ENCODE measurements around the gene KY. TPM values are rescaled to one million over a fixed set of nuclear protein-coding genes. Genes with fewer than 3 reads are reported as not detected.
"Not testable (repeated sequence)": the region's sequence is repeated elsewhere in the genome, so short reads cannot be mapped to it uniquely, and the experiment has no call there.

Gene KY
- polyA plus RNA-seq, 3 donors from 2014 or later: not detected

- peaks cover 0 to 5% (median 0%) of the 10 kb centered on the region in 6 donors for H3K9me3 Mint-ChIP-seq
- peaks cover 0 to 3% (median 2%) of the 10 kb centered on the region in 3 donors for H3K27me3 Mint-ChIP-seq (ENCODE audit: low read depth in 3 of 3)
- H3K4me1 Mint-ChIP-seq: peaks cover 0 to 6% of the 10 kb centered on the region in 2 donors
- peaks cover 0 to 11% (median 5%) of the 10 kb centered on the region in 3 donors for H3K36me3 Mint-ChIP-seq
- DNase-seq: no peak
- H3K27ac Mint-ChIP-seq: no peak overlapping the region
- no peak overlapping the region for H3K4me3 Mint-ChIP-seq
Observed at GRCh38 chr3:134576831-134577230, 74.0 kb downstream of the KY start.

- Mint-ChIP-seq H3K4me1 (peaks cover 0 to 6% of the 10 kb centered on the region in 2 donors), H3K27ac (no peak overlapping the region), H3K27me3 (ENCODE audit: low read depth in 3 of 3) (peaks cover 0 to 3% (median 2%) of the 10 kb centered on the region in 3 donors), H3K4me3 (no peak overlapping the region), H3K9me3 (peaks cover 0 to 5% (median 0%) of the 10 kb centered on the region in 6 donors), H3K36me3 (peaks cover 0 to 11% (median 5%) of the 10 kb centered on the region in 3 donors)
- DNase-seq: no peak
Observed at GRCh38 chr3:134576426-134576825, 74.4 kb downstream of the KY start.

GRCh38 chr3:134569899-134570298 lies 80.9 kb downstream of the KY start:
- H3K27me3 Mint-ChIP-seq (ENCODE audit: low read depth in 3 of 3); H3K4me3 Mint-ChIP-seq; DNase-seq; H3K4me1 Mint-ChIP-seq; H3K27ac Mint-ChIP-seq; H3K36me3 Mint-ChIP-seq; H3K9me3 Mint-ChIP-seq: not testable (repeated sequence)

- Mint-ChIP-seq H3K4me1 (no peaks in the 10 kb centered on the region), H3K36me3 (peaks cover 6 to 11% (median 7%) of the 10 kb centered on the region in 3 donors), H3K9me3 (peaks cover 0 to 6% (median under 1%) of the 10 kb centered on the region in 6 donors), H3K27ac (no peak overlapping the region), H3K4me3 (no peak overlapping the region), H3K27me3 (ENCODE audit: low read depth in 3 of 3) (peaks cover 0 to 2% (median 0%) of the 10 kb centered on the region in 3 donors)
- no peak for DNase-seq
Observed at GRCh38 chr3:134568790-134569189, 82.0 kb downstream of the KY start.

- no peak for DNase-seq
- peaks cover 0 to 4% (median 0%) of the 10 kb centered on the region in 3 donors for H3K27me3 Mint-ChIP-seq (ENCODE audit: low read depth in 3 of 3)
- H3K36me3 Mint-ChIP-seq: peaks cover 10 to 19% (median 14%) of the 10 kb centered on the region in 3 donors
- H3K9me3 Mint-ChIP-seq: peaks cover 0 to 6% (median under 1%) of the 10 kb centered on the region in 6 donors
- H3K4me3 Mint-ChIP-seq: no peak overlapping the region
- no peak overlapping the region for H3K27ac Mint-ChIP-seq
- H3K4me1 Mint-ChIP-seq: no peaks in the 10 kb centered on the region
Observed at GRCh38 chr3:134567605-134568004, 83.2 kb downstream of the KY start.

- no peak overlapping the region for H3K27ac Mint-ChIP-seq
- peaks cover 21 to 41% (median 38%) of the 10 kb centered on the region in 3 donors for H3K36me3 Mint-ChIP-seq
- no peak for DNase-seq
- no peaks in the 10 kb centered on the region for H3K4me1 Mint-ChIP-seq
- no peak overlapping the region for H3K4me3 Mint-ChIP-seq
- peaks cover 0 to 3% (median 0%) of the 10 kb centered on the region in 3 donors for H3K27me3 Mint-ChIP-seq (ENCODE audit: low read depth in 3 of 3)
- H3K9me3 Mint-ChIP-seq: peaks cover 0 to 3% (median 0%) of the 10 kb centered on the region in 6 donors
Observed at GRCh38 chr3:134564991-134565390, 85.8 kb downstream of the KY start.

- no peaks in the 10 kb centered on the region for H3K4me1 Mint-ChIP-seq
- peaks cover 0 to 3% (median 0%) of the 10 kb centered on the region in 3 donors for H3K27me3 Mint-ChIP-seq (ENCODE audit: low read depth in 3 of 3)
- H3K4me3 Mint-ChIP-seq: no peak overlapping the region
- peak overlapping the region in 1 of 6 donors; percentile 32 for H3K27ac Mint-ChIP-seq
- H3K36me3 Mint-ChIP-seq: peaks cover 29 to 53% (median 38%) of the 10 kb centered on the region in 3 donors
- no peaks in the 10 kb centered on the region for H3K9me3 Mint-ChIP-seq
- no peak for DNase-seq
Observed at GRCh38 chr3:134563601-134564000, 87.2 kb downstream of the KY start.

- Mint-ChIP-seq H3K36me3 (peaks cover 33 to 55% (median 41%) of the 10 kb centered on the region in 3 donors), H3K9me3 (no peaks in the 10 kb centered on the region), H3K4me3 (no peak overlapping the region), H3K4me1 (no peaks in the 10 kb centered on the region), H3K27ac (peak overlapping the region in 1 of 6 donors; percentile 28), H3K27me3 (ENCODE audit: low read depth in 3 of 3) (peaks cover 0 to 3% (median 0%) of the 10 kb centered on the region in 3 donors)
- no peak for DNase-seq
Observed at GRCh38 chr3:134562055-134562454, 88.8 kb downstream of the KY start.

GRCh38 chr3:134559591-134559990 lies 91.2 kb downstream of the KY start:
- H3K9me3 Mint-ChIP-seq: no peaks in the 10 kb centered on the region
- no peak overlapping the region for H3K27ac Mint-ChIP-seq
- no peak for DNase-seq
- peaks cover 33 to 51% (median 41%) of the 10 kb centered on the region in 3 donors for H3K36me3 Mint-ChIP-seq
- peaks cover 0 to 5% (median 0%) of the 10 kb centered on the region in 3 donors for H3K27me3 Mint-ChIP-seq (ENCODE audit: low read depth in 3 of 3)
- H3K4me3 Mint-ChIP-seq: no peak overlapping the region
- no peaks in the 10 kb centered on the region for H3K4me1 Mint-ChIP-seq

Other genes starting within 250 kb of the KY start
- 10 to 100 TPM; 43.6 to 64.4 (median 58.4) TPM for gene ANAPC13, start 165.0 kb downstream of the KY start, polyA plus RNA-seq
- 10 to 100 TPM in 2 of 3 donors, 1 to 10 TPM in 1; 6.3 to 17.6 (median 10.8) TPM for gene CEP63, start 165.0 kb downstream of the KY start, polyA plus RNA-seq
- gene EPHB1, start 144.2 kb upstream of the KY start, polyA plus RNA-seq: 1 to 10 TPM in 1 of 3 donors, under 1 TPM in 2; 0.45 to 1.7 (median 0.48) TPM

Data from immature natural killer cell (primary cell).